Measurements from ENCODE around the gene APH1B. TPM values are rescaled to one million over a fixed set of nuclear protein-coding genes. Genes with fewer than 3 reads are reported as not detected.

The APH1B gene
- total and polyA plus RNA-seq, 4 donors: 2.0 to 10.6 (median 4.6) TPM

DNA sequence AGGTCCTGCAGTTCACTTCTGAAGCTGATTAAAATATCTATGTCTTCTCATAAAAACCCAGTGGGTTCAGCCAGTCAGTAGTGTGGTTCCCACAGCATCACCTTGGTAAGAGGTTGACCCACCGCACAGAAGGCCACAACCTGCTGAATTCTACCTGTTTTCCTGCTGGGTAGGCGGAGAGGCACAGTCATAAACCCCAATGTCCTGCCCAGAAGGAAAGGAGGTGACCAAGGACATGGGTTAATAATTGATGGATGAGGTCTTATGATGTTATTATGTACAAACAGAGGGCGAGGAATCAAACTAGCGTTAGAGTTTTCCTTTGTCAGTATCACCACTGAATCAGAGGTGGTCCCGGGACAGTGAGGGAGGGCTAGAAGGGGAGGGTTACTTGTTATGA lies 76.5 kb downstream of the APH1B start:
- Histone ChIP-seq H3K36me3 (ENCODE audit: control insufficient read depth in 4 of 4, insufficient read depth in 3 of 4, low read depth in 1 of 4, low read length in 3 of 4) (no peaks in the 10 kb centered on the region), H3K4me1 (ENCODE audit: control insufficient read depth in 4 of 4, insufficient read depth in 4 of 4, low read length in 3 of 4) (peaks cover 0 to 3% (median 0%) of the 10 kb centered on the region in 4 donors), H3K4me3 (ENCODE audit: low read depth in 1 of 3, low read length in 3 of 3) (no peak overlapping the region), H3K27me3 (ENCODE audit: control insufficient read depth in 4 of 4, insufficient read depth in 4 of 4, low read length in 3 of 4) (no peaks in the 10 kb centered on the region), H3K9me3 (ENCODE audit: control insufficient read depth in 4 of 4, low read length in 3 of 4) (no peaks in the 10 kb centered on the region), H3K27ac (ENCODE audit: low read depth in 1 of 2, low read length in 2 of 2) (no peak overlapping the region), H3K9ac (ENCODE audit: low read depth in 1 of 2, low read length in 2 of 2) (no peak overlapping the region)
- DNase-seq (ENCODE audit: low spot score): no peak
- WGBS: 58% methylated on average over 5 of the region's 5 CpGs
- TF ChIP-seq RXRA (IDR thresholded peaks at IDR 0.05): peak in 1 of 2 donors; percentile 72
- no peak for TF ChIP-seq GABPA (IDR thresholded peaks at IDR 0.05 in 1 of 2, conservative IDR thresholded peaks at IDR 0.05 in 1 of 2)
- TF ChIP-seq, protein P1, sequence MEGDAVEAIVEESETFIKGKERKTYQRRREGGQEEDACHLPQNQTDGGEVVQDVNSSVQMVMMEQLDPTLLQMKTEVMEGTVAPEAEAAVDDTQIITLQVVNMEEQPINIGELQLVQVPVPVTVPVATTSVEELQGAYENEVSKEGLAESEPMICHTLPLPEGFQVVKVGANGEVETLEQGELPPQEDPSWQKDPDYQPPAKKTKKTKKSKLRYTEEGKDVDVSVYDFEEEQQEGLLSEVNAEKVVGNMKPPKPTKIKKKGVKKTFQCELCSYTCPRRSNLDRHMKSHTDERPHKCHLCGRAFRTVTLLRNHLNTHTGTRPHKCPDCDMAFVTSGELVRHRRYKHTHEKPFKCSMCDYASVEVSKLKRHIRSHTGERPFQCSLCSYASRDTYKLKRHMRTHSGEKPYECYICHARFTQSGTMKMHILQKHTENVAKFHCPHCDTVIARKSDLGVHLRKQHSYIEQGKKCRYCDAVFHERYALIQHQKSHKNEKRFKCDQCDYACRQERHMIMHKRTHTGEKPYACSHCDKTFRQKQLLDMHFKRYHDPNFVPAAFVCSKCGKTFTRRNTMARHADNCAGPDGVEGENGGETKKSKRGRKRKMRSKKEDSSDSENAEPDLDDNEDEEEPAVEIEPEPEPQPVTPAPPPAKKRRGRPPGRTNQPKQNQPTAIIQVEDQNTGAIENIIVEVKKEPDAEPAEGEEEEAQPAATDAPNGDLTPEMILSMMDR (IDR thresholded peaks at IDR 0.05; ENCODE audit: low read depth, low read length, missing input control): no peak
- TF ChIP-seq, protein P2, sequence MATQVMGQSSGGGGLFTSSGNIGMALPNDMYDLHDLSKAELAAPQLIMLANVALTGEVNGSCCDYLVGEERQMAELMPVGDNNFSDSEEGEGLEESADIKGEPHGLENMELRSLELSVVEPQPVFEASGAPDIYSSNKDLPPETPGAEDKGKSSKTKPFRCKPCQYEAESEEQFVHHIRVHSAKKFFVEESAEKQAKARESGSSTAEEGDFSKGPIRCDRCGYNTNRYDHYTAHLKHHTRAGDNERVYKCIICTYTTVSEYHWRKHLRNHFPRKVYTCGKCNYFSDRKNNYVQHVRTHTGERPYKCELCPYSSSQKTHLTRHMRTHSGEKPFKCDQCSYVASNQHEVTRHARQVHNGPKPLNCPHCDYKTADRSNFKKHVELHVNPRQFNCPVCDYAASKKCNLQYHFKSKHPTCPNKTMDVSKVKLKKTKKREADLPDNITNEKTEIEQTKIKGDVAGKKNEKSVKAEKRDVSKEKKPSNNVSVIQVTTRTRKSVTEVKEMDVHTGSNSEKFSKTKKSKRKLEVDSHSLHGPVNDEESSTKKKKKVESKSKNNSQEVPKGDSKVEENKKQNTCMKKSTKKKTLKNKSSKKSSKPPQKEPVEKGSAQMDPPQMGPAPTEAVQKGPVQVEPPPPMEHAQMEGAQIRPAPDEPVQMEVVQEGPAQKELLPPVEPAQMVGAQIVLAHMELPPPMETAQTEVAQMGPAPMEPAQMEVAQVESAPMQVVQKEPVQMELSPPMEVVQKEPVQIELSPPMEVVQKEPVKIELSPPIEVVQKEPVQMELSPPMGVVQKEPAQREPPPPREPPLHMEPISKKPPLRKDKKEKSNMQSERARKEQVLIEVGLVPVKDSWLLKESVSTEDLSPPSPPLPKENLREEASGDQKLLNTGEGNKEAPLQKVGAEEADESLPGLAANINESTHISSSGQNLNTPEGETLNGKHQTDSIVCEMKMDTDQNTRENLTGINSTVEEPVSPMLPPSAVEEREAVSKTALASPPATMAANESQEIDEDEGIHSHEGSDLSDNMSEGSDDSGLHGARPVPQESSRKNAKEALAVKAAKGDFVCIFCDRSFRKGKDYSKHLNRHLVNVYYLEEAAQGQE (IDR thresholded peaks at IDR 0.05): no peak
- TF ChIP-seq SP1 (IDR thresholded peaks at IDR 0.05): peak; percentile 38

DNA sequence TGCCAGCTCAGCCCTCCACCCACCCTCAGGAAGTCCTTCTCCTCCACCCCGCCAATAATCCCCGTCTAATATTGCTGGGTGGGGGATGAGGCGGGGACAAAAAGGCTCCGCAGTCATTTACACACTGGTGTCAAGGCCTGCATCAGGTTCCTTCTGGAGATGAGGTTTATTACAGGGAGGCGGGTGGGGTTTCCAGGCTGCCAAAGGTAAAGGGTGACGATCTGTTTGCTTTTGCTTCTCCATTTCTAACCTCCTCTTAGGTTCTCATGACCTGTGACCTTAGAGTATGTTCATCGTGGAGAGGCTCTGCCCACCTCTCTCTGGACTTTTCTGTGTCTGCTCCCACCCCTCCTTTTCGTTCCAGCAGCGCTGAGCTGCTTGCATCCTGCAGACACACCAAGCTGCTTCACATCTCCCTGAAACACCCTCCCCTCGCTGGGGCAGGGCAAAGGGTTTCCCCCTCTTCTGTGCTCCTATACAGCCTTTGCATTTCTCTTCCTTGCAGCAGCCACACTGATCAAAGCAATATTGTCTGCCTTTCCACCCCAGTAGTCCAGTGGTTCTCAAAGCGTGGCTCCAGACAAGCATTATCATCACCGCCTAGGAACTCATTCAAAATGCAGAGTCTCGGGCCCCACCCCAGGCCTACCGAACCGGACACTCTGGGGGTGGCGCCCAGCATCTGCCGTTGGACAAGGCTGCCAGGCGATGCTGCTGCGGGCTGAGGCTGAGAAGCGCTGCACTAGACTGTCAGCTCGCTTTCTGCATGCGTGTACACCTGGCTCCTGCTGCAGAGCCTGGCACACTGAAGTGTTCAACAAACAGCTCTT lies 77.6 kb downstream of the APH1B start:
- H3K4me3 ChIP-seq (ENCODE audit: low read depth in 1 of 3, low read length in 3 of 3): no peak overlapping the region
- H3K9ac ChIP-seq (ENCODE audit: low read depth in 1 of 2, low read length in 2 of 2): no peak overlapping the region
- no peaks in the 10 kb centered on the region for H3K36me3 ChIP-seq (ENCODE audit: control insufficient read depth in 4 of 4, insufficient read depth in 3 of 4, low read depth in 1 of 4, low read length in 3 of 4)
- no peak for TF ChIP-seq HNF4G (IDR thresholded peaks at IDR 0.05)
- H3K4me1 ChIP-seq (ENCODE audit: control insufficient read depth in 4 of 4, insufficient read depth in 4 of 4, low read length in 3 of 4): peaks cover 0 to 3% (median 0%) of the 10 kb centered on the region in 4 donors
- DNase-seq (ENCODE audit: low spot score): no peak
- WGBS: 77% methylated on average over 22 of the region's 22 CpGs
- H3K27ac ChIP-seq (ENCODE audit: low read depth in 1 of 2, low read length in 2 of 2): no peak overlapping the region
- no peaks in the 10 kb centered on the region for H3K27me3 ChIP-seq (ENCODE audit: control insufficient read depth in 4 of 4, insufficient read depth in 4 of 4, low read length in 3 of 4)
- H3K9me3 ChIP-seq (ENCODE audit: control insufficient read depth in 4 of 4, low read length in 3 of 4): no peaks in the 10 kb centered on the region

DNA sequence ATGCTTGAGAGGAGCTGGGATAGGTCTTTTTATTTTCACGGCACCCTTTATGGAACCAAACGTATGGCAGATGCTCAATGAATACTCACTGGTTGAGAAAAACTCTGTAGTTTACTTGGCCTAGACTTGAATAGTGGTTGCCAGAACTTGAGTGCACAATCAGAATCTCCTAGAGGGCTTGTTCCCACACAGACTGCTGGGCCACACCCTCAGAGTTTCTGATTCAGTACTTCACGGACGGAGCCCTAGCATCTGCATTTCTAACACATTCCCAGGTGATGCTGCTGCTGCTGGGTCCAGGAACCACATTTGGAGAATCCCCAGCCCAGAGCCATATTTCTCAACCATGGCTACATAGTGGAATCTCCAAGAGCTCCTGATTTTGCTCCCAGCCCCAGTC lies 79.7 kb downstream of the APH1B start:
- Histone ChIP-seq H3K9ac (ENCODE audit: low read depth in 1 of 2, low read length in 2 of 2) (no peak overlapping the region), H3K4me3 (ENCODE audit: low read depth in 1 of 3, low read length in 3 of 3) (no peak overlapping the region), H3K27me3 (ENCODE audit: control insufficient read depth in 4 of 4, insufficient read depth in 4 of 4, low read length in 3 of 4) (no peaks in the 10 kb centered on the region), H3K9me3 (ENCODE audit: control insufficient read depth in 4 of 4, low read length in 3 of 4) (no peaks in the 10 kb centered on the region), H3K36me3 (ENCODE audit: control insufficient read depth in 4 of 4, insufficient read depth in 3 of 4, low read depth in 1 of 4, low read length in 3 of 4) (no peaks in the 10 kb centered on the region), H3K27ac (ENCODE audit: low read depth in 1 of 2, low read length in 2 of 2) (no peak overlapping the region), H3K4me1 (ENCODE audit: control insufficient read depth in 4 of 4, insufficient read depth in 4 of 4, low read length in 3 of 4) (peaks cover 0 to 3% (median 0%) of the 10 kb centered on the region in 4 donors)
- 76% methylated on average over 4 of the region's 4 CpGs for WGBS
- no peak for DNase-seq (ENCODE audit: low spot score)
- TF ChIP-seq YY1 (IDR thresholded peaks at IDR 0.05) (no peak), FOXA1 (IDR thresholded peaks at IDR 0.05) (no peak), TAF1 (conservative IDR thresholded peaks at IDR 0.05) (no peak), NR2F2 (IDR thresholded peaks at IDR 0.05) (no peak), HNF4G (IDR thresholded peaks at IDR 0.05) (no peak), SP1 (IDR thresholded peaks at IDR 0.05) (no peak), JUND (IDR thresholded peaks at IDR 0.05) (no peak), FOXA2 (IDR thresholded peaks at IDR 0.05) (no peak), HNF4A (conservative IDR thresholded peaks at IDR 0.05) (no peak)
- TF ChIP-seq, protein P1 (IDR thresholded peaks at IDR 0.05; ENCODE audit: low read depth, low read length, missing input control): no peak
- TF ChIP-seq, protein P2 (IDR thresholded peaks at IDR 0.05): no peak
- TF ChIP-seq, protein P3, sequence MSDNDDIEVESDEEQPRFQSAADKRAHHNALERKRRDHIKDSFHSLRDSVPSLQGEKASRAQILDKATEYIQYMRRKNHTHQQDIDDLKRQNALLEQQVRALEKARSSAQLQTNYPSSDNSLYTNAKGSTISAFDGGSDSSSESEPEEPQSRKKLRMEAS (IDR thresholded peaks at IDR 0.05): no peak
